Panc1 (cell line): ENCODE data around the gene PMS1. TPM values are rescaled to one million over a fixed set of nuclear protein-coding genes. Genes with fewer than 3 reads are reported as not detected.

ENCODE experiments used
- ATAC-seq: fragments of 200-7000 bp; cut with Tn5 transposase; 2 replicates; pipeline ENCODE4 v1.9.1; 2020; ENCODE audit warnings: mild to moderate bottlenecking, moderate library complexity
- BruUV-seq: library from RNA; stranded (reverse); fragments of 400-500 nt; replicated peaks from 2 replicates; lab custom pipeline; 2021; lab: Mats Ljungman, UMichigan
- CTCF ChIA-PET: fragments of 300-600 bp; sonication (Branson Sonifier 250); formaldehyde crosslinking; loops from one replicate; lab custom pipeline; 2022; ENCODE audit warnings: antibody characterized with exemption; lab: Charles Lee
- POLR2A ChIA-PET: fragments of 300-600 bp; sonication (Branson Sonifier 250); formaldehyde crosslinking; loops from one replicate; lab custom pipeline; 2022; ENCODE audit warnings: antibody characterized with exemption; lab: Charles Lee
- DNase-seq: peaks from one replicate; pipeline ENCODE4 v3.0.0-alpha.2; 2010; ENCODE audit warnings: low read depth, low spot score
- H3K27ac ChIP-seq: 2 replicates; pipeline ENCODE4 v1.5.1; 2011; ENCODE audit warnings: mild to moderate bottlenecking, low read length, inconsistent platforms
- H3K27me3 ChIP-seq: fragments of 200-500 bp; sonication (Bioruptor generic); 2 replicates; pipeline ENCODE4 v1.6.0; 2014; ENCODE audit warnings: low read length, inconsistent platforms; ENCODE audit not compliant: control insufficient read depth, insufficient read depth
- H3K36me3 ChIP-seq: fragments of 200-500 bp; sonication (Bioruptor generic); 2 replicates; pipeline ENCODE4 v1.5.1; 2014; ENCODE audit warnings: inconsistent platforms, mild to moderate bottlenecking, low read length, moderate library complexity; ENCODE audit not compliant: control insufficient read depth, insufficient read depth
- H3K4me1 ChIP-seq: 2 replicates; pipeline ENCODE4 v1.5.1; 2011; ENCODE audit warnings: inconsistent platforms, mild to moderate bottlenecking, low read length, moderate library complexity; ENCODE audit not compliant: control insufficient read depth, insufficient read depth
- H3K4me3 ChIP-seq, 2 experiments: 2 replicates each; pipeline ENCODE4 v1.5.1; 2011 to 2012; ENCODE audit warnings: low read depth in 2 of 2, low read length in 2 of 2, mild to moderate bottlenecking in 2 of 2, inconsistent platforms in 1 of 2, moderate library complexity in 1 of 2
- H3K9me3 ChIP-seq: fragments of 200-500 bp; sonication (Bioruptor generic); 2 replicates; pipeline ENCODE4 v1.5.1; 2014; ENCODE audit warnings: low read depth, mild to moderate bottlenecking, inconsistent platforms, low read length, moderate library complexity; ENCODE audit not compliant: control insufficient read depth, insufficient read depth
- CTCF ChIP-seq: fragments of 450-650 bp; IDR thresholded peaks from 2 replicates; pipeline ENCODE4 v1.5.1; 2017; ENCODE audit warnings: mild to moderate bottlenecking
- POLR2AphosphoS5 ChIP-seq: IDR thresholded peaks from 2 replicates; pipeline ENCODE4 v1.6.1; 2012; ENCODE audit warnings: mild to moderate bottlenecking, low read depth, low read length, moderate library complexity
- SIN3A ChIP-seq: IDR thresholded peaks from 2 replicates; pipeline ENCODE4 v1.6.1; 2012; ENCODE audit warnings: low read depth, mild to moderate bottlenecking, low read length, moderate library complexity, borderline replicate concordance; ENCODE audit not compliant: insufficient read depth
- TCF7L2 ChIP-seq: IDR thresholded peaks from 2 replicates; pipeline ENCODE4 v1.6.1; 2011; ENCODE audit warnings: mild to moderate bottlenecking, low read depth, low read length, inconsistent platforms
- in situ Hi-C: cut with HindIII; loops from 2 replicates; pipeline ENCODE4 v1.10.0; 2016; ENCODE audit warnings: low sequenced_read_pairs, low pct_unique_long_range_greater_than_20kb
- intact Hi-C: fragments of 100-400 bp; cut with micrococcal nuclease; formaldehyde crosslinking; loops from one replicate; pipeline ENCODE4 v1.10.0; 2022; ENCODE audit not compliant: unreplicated experiment
- total RNA-seq: library from RNA; stranded (reverse); gene quantifications from one replicate; pipeline ENCODE4 v1.2.1, GENCODE V29; 2021; ENCODE audit not compliant: unreplicated experiment
- TF ChIP-seq, protein P1 (sequence below), 2 experiments: IDR thresholded peaks; 2 replicates each; pipeline ENCODE4 v1.6.1; 2011 to 2012; ENCODE audit warnings: low read depth in 2 of 2, control low read depth in 1 of 2, low read length in 1 of 2, mild to moderate bottlenecking in 1 of 2, moderate library complexity in 1 of 2; ENCODE audit not compliant: insufficient read depth in 1 of 2

Gene PMS1
- total RNA-seq, 1 experiment from 2014 or later, result 47.0 TPM

DNA sequence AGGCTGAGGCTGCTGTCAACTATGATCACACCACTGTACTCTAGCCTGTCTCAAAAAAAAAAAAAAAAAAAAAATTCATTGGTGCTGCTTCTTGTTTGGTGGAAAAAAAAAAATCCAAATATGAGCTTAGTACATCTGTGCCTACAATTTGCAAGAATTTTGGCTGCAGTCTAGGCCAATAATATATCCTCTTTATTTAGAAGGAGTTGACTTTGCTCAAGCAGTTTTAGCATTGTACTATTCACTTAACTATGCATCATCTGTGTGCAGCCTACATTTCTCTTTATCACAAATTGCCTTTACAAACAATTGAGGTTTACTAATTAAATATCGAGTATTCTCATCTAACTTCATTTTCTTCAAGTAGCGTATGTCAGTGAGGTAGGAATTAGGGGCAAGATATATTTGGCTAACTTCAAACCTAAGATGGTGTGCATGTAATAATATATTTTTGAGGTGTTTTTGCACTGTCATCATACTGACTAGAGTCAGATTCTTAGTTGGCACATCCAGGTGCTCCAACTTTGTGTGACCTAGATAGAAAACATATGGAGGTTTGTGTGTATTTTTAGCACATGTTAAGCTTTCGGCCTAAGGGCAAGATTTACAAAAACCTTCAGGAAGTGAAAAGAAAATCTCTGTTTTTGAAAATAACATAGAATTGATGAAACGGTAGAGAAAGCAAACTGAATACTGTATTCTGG lies 51.8 kb downstream of the PMS1 start:
- intact Hi-C loops (no loop called here), in situ Hi-C loops (no loop called here)
- BruUV-seq, result no TSS peak
- no peak for ATAC-seq
- TF ChIP-seq, protein P1, sequence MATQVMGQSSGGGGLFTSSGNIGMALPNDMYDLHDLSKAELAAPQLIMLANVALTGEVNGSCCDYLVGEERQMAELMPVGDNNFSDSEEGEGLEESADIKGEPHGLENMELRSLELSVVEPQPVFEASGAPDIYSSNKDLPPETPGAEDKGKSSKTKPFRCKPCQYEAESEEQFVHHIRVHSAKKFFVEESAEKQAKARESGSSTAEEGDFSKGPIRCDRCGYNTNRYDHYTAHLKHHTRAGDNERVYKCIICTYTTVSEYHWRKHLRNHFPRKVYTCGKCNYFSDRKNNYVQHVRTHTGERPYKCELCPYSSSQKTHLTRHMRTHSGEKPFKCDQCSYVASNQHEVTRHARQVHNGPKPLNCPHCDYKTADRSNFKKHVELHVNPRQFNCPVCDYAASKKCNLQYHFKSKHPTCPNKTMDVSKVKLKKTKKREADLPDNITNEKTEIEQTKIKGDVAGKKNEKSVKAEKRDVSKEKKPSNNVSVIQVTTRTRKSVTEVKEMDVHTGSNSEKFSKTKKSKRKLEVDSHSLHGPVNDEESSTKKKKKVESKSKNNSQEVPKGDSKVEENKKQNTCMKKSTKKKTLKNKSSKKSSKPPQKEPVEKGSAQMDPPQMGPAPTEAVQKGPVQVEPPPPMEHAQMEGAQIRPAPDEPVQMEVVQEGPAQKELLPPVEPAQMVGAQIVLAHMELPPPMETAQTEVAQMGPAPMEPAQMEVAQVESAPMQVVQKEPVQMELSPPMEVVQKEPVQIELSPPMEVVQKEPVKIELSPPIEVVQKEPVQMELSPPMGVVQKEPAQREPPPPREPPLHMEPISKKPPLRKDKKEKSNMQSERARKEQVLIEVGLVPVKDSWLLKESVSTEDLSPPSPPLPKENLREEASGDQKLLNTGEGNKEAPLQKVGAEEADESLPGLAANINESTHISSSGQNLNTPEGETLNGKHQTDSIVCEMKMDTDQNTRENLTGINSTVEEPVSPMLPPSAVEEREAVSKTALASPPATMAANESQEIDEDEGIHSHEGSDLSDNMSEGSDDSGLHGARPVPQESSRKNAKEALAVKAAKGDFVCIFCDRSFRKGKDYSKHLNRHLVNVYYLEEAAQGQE (IDR thresholded peaks at IDR 0.05; ENCODE audit: insufficient read depth in 1 of 2, low read depth in 2 of 2, low read length in 1 of 2), result no peak
- TF ChIP-seq SIN3A, result no peak
- TF ChIP-seq CTCF, result no peak
- TF ChIP-seq TCF7L2, result no peak
- no peak for TF ChIP-seq POLR2AphosphoS5
- ChIA-PET CTCF (no interaction called here), POLR2A (interaction anchor here (0.6 kb wide), 2 partner anchors 12 kb away, joined by 4 to 16 read pairs; no protein-coding TSS in a partner anchor)
- Histone ChIP-seq H3K27ac (peak overlapping the region; percentile 83; the same call in 1 of the 2 replicates), H3K9me3 (no peaks in the 10 kb centered on the region), H3K4me3 (no peak overlapping the region; a peak in 1 of 4 replicates), H3K36me3 (no peaks in the 10 kb centered on the region), H3K4me1 (peaks cover 14% of the 10 kb centered on the region), H3K27me3 (no peaks in the 10 kb centered on the region)
- DNase-seq, result no peak

- H3K36me3 ChIP-seq, result no peaks in the 10 kb centered on the region
- H3K27ac ChIP-seq, result peak overlapping the region; percentile 83; the same call in 1 of the 2 replicates
- TF ChIP-seq CTCF (no peak), SIN3A (no peak), TCF7L2 (peak; percentile 80), POLR2AphosphoS5 (peak; percentile 24; the same call in 1 of the 2 replicates)
- TF ChIP-seq, protein P1 (IDR thresholded peaks at IDR 0.05; ENCODE audit: insufficient read depth in 1 of 2, low read depth in 2 of 2, low read length in 1 of 2), result no peak
- ChIA-PET POLR2A (interaction anchor here (0.6 kb wide), 1 partner anchor 11 kb away, joined by 4 read pairs; no protein-coding TSS in a partner anchor), CTCF (no interaction called here)
- intact Hi-C loops, result no loop called here
- no peak overlapping the region; a peak in 1 of 4 replicates for H3K4me3 ChIP-seq
- peaks cover 14% of the 10 kb centered on the region for H3K4me1 ChIP-seq
- in situ Hi-C loops, result no loop called here
- H3K27me3 ChIP-seq, result no peaks in the 10 kb centered on the region
- BruUV-seq, result no TSS peak
- ATAC-seq (peak; percentile 53; the same call in 1 of the 2 replicates), DNase-seq (peak; percentile 73)
- H3K9me3 ChIP-seq, result no peaks in the 10 kb centered on the region
These were observed 52.4 kb downstream of the PMS1 start for GRCh38 chr2:189836644-189837043.
